ENCODE data around the gene MGAT4B. TPM values are rescaled to one million over a fixed set of nuclear protein-coding genes. Genes with fewer than 3 reads are reported as not detected.
A peak's percentile ranks its signal among the peaks of the same experiment; 100 is the strongest.

MGAT4B gene
- total RNA-seq, 4 donors from 2014 or later: 28.3 to 86.0 (median 61.4) TPM

DNA sequence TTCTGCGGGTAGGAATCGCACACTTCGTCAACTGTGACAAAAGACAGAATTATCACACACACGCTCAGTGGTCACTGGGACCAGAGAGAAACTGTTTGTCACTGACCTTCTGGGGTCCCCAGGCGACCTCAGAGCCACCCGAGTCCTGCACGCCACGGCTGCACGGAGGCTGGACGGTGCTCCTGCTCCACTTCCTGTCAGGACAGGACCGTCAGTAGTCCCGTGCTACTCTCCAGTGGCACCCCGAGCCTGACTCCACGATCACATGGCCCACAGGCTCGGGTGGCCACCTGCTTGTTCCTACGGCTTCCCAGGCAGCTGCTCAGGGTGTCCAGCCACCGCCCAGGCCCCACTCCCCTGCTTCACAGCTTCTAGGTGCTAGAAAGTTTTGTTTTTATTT, 34.1 kb upstream of the MGAT4B start:
- Histone ChIP-seq H3K4me1 (peaks cover 28 to 43% of the 10 kb centered on the region in 2 donors), H3K4me3 (no peak overlapping the region), H3K27me3 (no peaks in the 10 kb centered on the region), H3K36me3 (peaks cover 0 to 28% of the 10 kb centered on the region in 2 donors), H3K27ac (peak overlapping the region; percentile 87 to 92 (median 88)), H3K9me3 (no peaks in the 10 kb centered on the region)
- peak in 1 of 2 donors; percentile 28 for TF ChIP-seq POLR2A (IDR thresholded peaks at IDR 0.05)
- TF ChIP-seq, protein P1, sequence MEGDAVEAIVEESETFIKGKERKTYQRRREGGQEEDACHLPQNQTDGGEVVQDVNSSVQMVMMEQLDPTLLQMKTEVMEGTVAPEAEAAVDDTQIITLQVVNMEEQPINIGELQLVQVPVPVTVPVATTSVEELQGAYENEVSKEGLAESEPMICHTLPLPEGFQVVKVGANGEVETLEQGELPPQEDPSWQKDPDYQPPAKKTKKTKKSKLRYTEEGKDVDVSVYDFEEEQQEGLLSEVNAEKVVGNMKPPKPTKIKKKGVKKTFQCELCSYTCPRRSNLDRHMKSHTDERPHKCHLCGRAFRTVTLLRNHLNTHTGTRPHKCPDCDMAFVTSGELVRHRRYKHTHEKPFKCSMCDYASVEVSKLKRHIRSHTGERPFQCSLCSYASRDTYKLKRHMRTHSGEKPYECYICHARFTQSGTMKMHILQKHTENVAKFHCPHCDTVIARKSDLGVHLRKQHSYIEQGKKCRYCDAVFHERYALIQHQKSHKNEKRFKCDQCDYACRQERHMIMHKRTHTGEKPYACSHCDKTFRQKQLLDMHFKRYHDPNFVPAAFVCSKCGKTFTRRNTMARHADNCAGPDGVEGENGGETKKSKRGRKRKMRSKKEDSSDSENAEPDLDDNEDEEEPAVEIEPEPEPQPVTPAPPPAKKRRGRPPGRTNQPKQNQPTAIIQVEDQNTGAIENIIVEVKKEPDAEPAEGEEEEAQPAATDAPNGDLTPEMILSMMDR (IDR thresholded peaks at IDR 0.05 in 4 of 5, conservative IDR thresholded peaks at IDR 0.05 in 1 of 5): no peak
- ATAC-seq: peak; percentile 11 to 38
- intact Hi-C loops (cut with DNase I; ENCODE audit: low total_unique reads): loop anchor here (1.0 to 2.0 kb wide), 2 partner anchors 18 to 22 kb away; partner anchors contain the start of gene MRNIP
- peak in 1 of 2 donors; percentile 75 for DNase-seq
- in situ Hi-C loops (cut with MboI; ENCODE audit: low sequenced_read_pairs in 4 of 4): no loop called here

DNA sequence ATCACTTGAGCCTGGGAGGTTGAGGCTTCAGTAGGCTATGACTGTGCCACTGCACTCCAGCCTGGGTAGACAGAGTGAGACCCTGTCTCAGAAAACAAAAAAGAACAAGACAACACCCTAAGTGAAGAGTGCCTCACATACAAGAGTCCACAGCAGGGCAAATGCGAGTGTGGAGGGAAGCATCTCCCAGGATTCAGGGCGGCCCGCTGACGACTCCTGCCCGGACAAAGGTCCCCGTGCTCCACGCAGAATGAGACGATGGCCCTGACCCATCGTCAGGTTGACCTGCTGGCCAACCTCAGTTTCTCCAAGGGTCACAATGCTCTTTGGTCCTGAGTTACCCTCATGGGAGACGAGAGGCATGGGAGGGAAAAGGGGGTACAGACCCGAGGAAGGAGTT, 33.7 kb upstream of the MGAT4B start:
- peak overlapping the region; percentile 87 to 92 (median 88) for H3K27ac ChIP-seq
- no peak overlapping the region for H3K4me3 ChIP-seq
- intact Hi-C loops (cut with DNase I; ENCODE audit: low total_unique reads) (loop anchor here (1.0 to 2.0 kb wide), 2 partner anchors 18 to 22 kb away; partner anchors contain the start of gene MRNIP), in situ Hi-C loops (cut with MboI; ENCODE audit: low sequenced_read_pairs in 4 of 4) (no loop called here)
- DNase-seq (peak in 1 of 2 donors; percentile 25), ATAC-seq (peak; percentile 3 to 6)
- no peaks in the 10 kb centered on the region for H3K9me3 ChIP-seq
- H3K27me3 ChIP-seq: no peaks in the 10 kb centered on the region
- H3K4me1 ChIP-seq: peaks cover 30 to 43% of the 10 kb centered on the region in 2 donors
- H3K36me3 ChIP-seq: peaks cover 0 to 32% of the 10 kb centered on the region in 2 donors
- TF ChIP-seq POLR2A (IDR thresholded peaks at IDR 0.05): no peak
- TF ChIP-seq, protein P1 (IDR thresholded peaks at IDR 0.05 in 4 of 5, conservative IDR thresholded peaks at IDR 0.05 in 1 of 5): no peak

GRCh38 chr5:179839328-179840256, 32.9 kb upstream of the MGAT4B start:
- Histone ChIP-seq H3K9me3 (no peaks in the 10 kb centered on the region), H3K4me1 (peaks cover 30 to 43% of the 10 kb centered on the region in 2 donors), H3K27me3 (no peaks in the 10 kb centered on the region), H3K4me3 (no peak overlapping the region), H3K27ac (peak overlapping the region; percentile 87 to 92 (median 88)), H3K36me3 (peaks cover 0 to 34% of the 10 kb centered on the region in 2 donors)
- in situ Hi-C loops (cut with MboI; ENCODE audit: low sequenced_read_pairs in 4 of 4): no loop called here
- intact Hi-C loops (cut with DNase I; ENCODE audit: low total_unique reads): loop anchor here (1.0 to 2.0 kb wide), 2 partner anchors 19 to 21 kb away; partner anchors contain the start of gene MRNIP
- ATAC-seq (peak; percentile 54 to 66), DNase-seq (peak in 1 of 2 donors; percentile 88)
- peak; percentile 40 to 59 for TF ChIP-seq POLR2A (IDR thresholded peaks at IDR 0.05)
- TF ChIP-seq, protein P1 (IDR thresholded peaks at IDR 0.05 in 4 of 5, conservative IDR thresholded peaks at IDR 0.05 in 1 of 5): no peak

DNA sequence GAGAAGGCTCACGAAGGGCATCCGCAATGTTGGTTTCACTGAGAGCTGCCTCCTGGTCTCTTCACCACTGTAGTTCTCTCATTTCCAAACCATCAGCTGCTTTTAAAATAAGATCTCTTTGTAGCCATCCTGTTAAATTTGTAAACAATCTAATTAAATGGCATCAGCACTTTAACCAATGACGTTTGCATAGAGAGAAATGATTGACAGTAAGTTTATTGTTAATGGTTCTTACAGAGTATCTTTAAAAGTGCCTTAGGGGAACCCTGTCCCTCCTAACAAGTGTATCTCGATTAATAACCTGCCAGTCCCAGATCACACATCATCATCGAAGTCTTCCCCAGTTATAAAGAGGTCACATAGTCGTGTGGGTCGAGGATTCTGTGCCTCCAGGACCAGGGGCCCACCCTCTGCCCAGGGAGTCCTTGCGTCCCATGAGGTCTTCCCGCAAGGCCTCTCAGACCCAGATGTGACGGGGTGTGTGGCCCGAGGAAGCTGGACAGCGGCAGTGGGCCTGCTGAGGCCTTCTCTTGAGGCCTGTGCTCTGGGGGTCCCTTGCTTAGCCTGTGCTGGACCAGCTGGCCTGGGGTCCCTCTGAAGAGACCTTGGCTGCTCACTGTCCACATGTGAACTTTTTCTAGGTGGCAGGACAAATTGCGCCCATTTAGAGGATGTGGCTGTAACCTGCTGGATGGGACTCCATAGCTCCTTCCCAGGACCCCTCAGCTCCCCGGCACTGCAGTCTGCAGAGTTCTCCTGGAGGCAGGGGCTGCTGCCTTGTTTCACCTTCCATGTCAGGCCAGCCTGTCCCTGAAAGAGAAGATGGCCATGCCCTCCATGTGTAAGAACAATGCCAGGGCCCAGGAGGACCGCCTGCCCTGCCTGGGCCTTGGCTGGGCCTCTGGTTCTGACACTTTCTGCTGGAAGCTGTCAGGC, 30.7 kb upstream of the MGAT4B start:
- H3K9me3 ChIP-seq: no peaks in the 10 kb centered on the region
- H3K27me3 ChIP-seq: no peaks in the 10 kb centered on the region
- DNase-seq (peak in 1 of 2 donors; percentile 21), ATAC-seq (no peak)
- peaks cover 41 to 47% of the 10 kb centered on the region in 2 donors for H3K4me1 ChIP-seq
- peak overlapping the region; percentile 87 to 92 (median 88) for H3K27ac ChIP-seq
- TF ChIP-seq, protein P1 (IDR thresholded peaks at IDR 0.05 in 4 of 5, conservative IDR thresholded peaks at IDR 0.05 in 1 of 5): no peak
- no peak for TF ChIP-seq POLR2A (IDR thresholded peaks at IDR 0.05)
- H3K4me3 ChIP-seq: no peak overlapping the region
- peaks cover 7 to 53% of the 10 kb centered on the region in 2 donors for H3K36me3 ChIP-seq
- in situ Hi-C loops (cut with MboI; ENCODE audit: low sequenced_read_pairs in 4 of 4) (no loop called here), intact Hi-C loops (cut with DNase I; ENCODE audit: low total_unique reads) (no loop called here)

All from gastrocnemius medialis (tissue), 4 donors.